ENCODE data around the gene ATP5ME.

ATP5ME gene

GRCh38 chr4:632196-632790, 41.8 kb downstream of the ATP5ME start:
- DNase-seq: no peak

- DNase-seq: no peak
These were observed 43.4 kb downstream of the ATP5ME start for GRCh38 chr4:630656-631055.

GRCh38 chr4:629915-630641, 44.0 kb downstream of the ATP5ME start:
- no peak for DNase-seq

GRCh38 chr4:629636-629914, 44.5 kb downstream of the ATP5ME start:
- DNase-seq: no peak

GRCh38 chr4:628821-629635, 45.0 kb downstream of the ATP5ME start:
- no peak for DNase-seq

DNA sequence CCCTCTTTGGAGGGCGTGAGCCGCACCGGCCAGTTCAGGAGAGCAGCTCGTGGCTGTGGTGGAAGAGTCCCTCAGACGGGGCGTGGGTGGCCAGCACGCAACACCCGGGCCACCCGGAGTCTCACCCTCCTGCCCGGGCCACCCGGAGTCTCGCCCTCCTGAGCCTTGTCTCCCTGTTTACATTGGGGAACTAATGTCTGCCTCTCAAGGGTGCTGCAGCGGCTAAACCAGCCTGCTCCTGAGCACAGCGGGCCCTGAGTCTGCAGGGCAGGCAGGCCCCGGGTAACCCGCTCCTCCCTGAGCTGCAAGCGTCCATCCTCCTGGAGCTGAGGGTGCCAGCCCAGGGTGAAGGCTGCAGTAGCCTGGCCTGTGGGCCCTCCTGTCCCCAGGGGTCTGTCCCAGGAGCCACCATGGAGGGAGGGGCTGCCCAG, 45.8 kb downstream of the ATP5ME start:
- no peak for DNase-seq

DNA sequence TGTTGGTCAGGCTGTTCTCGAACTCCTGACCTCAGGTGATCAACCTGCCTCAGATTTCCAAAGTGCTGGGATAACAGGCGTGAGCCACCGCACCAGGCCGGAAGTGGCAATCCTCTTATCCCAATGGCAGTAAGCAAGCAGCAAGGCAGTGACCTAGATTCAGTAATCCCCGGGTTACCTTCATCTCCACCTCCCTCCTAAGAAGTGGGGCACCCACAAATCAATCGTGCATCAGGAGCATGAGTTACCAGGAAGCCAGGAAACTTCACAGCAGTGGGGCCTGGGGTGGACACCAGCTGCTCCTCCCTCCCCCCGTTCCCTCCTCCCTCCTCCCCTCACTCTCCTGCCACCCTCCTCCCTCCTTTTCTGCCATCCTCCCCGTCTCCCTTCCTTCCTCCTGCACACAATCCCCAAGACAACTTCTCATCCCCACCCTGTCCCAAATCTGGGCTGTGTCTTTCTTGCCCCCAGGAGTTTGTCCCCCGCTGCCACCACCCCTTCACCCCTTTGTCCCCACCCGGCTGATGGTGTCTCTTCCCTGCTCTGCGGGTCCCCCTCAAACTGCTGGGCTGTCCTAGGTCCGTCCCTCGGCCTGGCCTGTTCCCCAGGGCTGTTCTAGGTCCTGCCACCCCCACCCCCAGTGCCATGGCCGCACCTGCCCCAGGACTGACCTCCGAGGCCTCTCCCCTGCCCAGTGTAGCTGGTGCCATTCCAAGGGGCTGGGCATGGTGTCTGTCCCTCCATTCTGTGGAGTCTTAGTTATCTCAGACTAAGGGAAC, 46.5 kb downstream of the ATP5ME start:
- no peak for DNase-seq

GRCh38 chr4:626201-627091, 47.6 kb downstream of the ATP5ME start:
- no peak for DNase-seq

- no peak for DNase-seq
These were observed 48.4 kb downstream of the ATP5ME start for GRCh38 chr4:625631-626161.

DNA sequence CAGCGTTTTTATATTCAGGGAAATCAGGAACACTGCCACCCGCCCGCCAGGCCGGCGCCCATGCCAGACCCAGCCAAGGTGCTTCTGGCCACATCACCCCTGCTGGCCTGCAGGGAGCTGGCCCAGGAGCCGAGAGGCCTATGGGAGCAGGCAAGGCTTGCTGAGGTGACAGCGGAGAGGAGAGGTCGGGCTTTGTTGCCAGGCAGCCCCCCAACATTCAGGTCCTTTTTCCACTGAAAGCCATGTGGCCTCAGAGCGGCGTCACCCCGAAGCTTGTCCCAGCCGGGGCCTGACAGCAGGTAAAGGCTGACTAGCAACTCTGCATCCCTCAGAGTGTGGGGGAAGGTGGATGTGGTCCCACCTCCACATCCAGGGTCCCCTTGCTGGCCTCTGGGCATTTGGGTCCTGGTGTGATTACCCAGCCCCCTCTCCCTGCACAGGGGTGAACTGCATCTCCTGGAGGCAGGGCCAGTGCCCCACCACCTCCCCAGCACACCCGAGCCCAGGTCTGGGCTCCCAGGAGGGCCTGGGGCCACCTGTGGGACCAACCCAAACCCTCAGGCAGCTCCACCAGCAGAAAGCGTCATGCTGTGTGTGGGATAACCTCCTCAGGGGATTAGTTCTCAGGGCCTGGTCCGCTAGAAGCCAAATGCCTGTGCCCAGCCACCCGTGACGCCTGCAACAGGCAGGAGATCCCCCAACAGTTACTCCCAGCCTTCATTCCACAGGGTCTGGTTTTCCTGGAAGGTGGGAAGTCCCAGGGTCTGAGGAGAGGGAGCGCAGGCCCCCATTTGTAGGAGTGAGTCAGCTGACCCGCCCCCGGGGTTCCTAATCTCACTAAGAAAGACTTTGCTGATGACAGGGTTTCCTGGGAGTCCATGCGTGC, 49.1 kb downstream of the ATP5ME start, which contains the start of gene PDE6B:
Gene PDE6B, plus strand, starts transcription at position 869 of the 886 bp plus-strand sequence. CDS start 54 bp downstream, outside the sequence.
- DNase-seq: no peak

DNA sequence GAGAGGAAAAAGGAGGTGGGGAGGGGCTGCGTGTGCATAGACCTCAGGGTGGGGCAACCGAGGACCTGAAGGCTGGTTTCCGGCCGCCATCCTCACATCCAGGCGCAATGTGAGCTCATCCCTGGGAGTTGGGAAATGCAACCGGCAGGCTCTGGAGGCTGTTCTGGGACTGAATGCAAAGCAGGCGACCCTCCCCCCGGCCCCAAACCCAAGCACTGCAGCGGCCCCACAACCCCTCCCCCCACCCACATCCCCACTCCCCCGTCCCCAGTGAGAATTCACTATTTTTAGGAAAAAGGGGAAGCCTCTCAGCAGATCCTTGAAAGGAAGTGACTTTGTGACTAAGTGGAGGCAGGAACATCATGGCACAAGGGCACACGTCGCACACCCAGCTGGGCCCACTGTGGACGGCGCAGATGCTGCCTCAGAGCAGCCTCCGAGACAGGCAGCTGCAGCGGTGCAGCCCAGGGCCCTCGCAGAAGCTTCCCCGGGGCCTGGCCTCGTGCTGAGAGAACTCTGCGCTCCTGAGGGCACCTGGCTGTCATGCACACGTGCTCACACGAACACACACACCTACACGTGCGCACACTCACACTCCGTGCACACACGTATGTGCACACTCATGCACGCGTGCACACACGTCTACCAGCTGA, 50.0 kb downstream of the ATP5ME start:
- DNase-seq: no peak

GRCh38 chr4:622996-623913, 50.8 kb downstream of the ATP5ME start:
- no peak for DNase-seq
